Smooth muscle cell (in vitro differentiated cells): Measurements from ENCODE around the gene PLEKHA6. TPM values are rescaled to one million over a fixed set of nuclear protein-coding genes. Genes with fewer than 3 reads are reported as not detected.

Experiments used
- DNase-seq: peaks from one replicate; lab custom pipeline; 2025; ENCODE audit not compliant: unreplicated experiment; lab: John Stamatoyannopoulos, UW
- H2AFZ ChIP-seq: fragments of 200-600 bp; sonication (generic); 2 replicates; pipeline ENCODE4 v1.6.0; 2016; ENCODE audit warnings: antibody characterized with exemption, low read depth, mild to moderate bottlenecking
- H3F3A ChIP-seq: fragments of 200-600 bp; sonication (generic); 2 replicates; pipeline ENCODE4 v1.6.0; 2017; ENCODE audit warnings: antibody characterized with exemption, low read depth
- H3K27ac ChIP-seq: fragments of 200-600 bp; sonication (generic); 2 replicates; pipeline ENCODE4 v1.5.1; 2016; ENCODE audit warnings: low read depth, mild to moderate bottlenecking
- H3K27me3 ChIP-seq: fragments of 200-600 bp; sonication (generic); 2 replicates; pipeline ENCODE4 v1.6.1; 2016; ENCODE audit warnings: low read depth, mild to moderate bottlenecking
- H3K36me3 ChIP-seq: fragments of 200-600 bp; sonication (generic); 2 replicates; pipeline ENCODE4 v1.5.1; 2016; ENCODE audit warnings: low read depth
- H3K4me1 ChIP-seq: fragments of 200-600 bp; sonication (generic); 2 replicates; pipeline ENCODE4 v1.5.1; 2016; ENCODE audit warnings: low read depth
- H3K4me2 ChIP-seq: fragments of 200-600 bp; sonication (generic); 2 replicates; pipeline ENCODE4 v1.6.0; 2016; ENCODE audit warnings: mild to moderate bottlenecking
- H3K4me3 ChIP-seq: fragments of 200-600 bp; sonication (generic); 2 replicates; pipeline ENCODE4 v1.5.1; 2016; ENCODE audit warnings: mild to moderate bottlenecking
- H3K79me2 ChIP-seq: fragments of 200-600 bp; sonication (generic); 2 replicates; pipeline ENCODE4 v1.6.0; 2016; ENCODE audit warnings: low read depth, mild to moderate bottlenecking
- H3K9ac ChIP-seq: fragments of 200-600 bp; sonication (generic); 2 replicates; pipeline ENCODE4 v1.6.0; 2016; ENCODE audit warnings: low read depth
- H3K9me3 ChIP-seq: fragments of 200-600 bp; sonication (generic); replicated peaks from 2 replicates; pipeline ENCODE4 v1.5.1; 2016; ENCODE audit warnings: low read depth
- H4K20me1 ChIP-seq: fragments of 200-600 bp; sonication (generic); 2 replicates; pipeline ENCODE4 v1.6.0; 2016; ENCODE audit warnings: low read depth
- WGBS: methylation state at CpG from one replicate; pipeline ENCODE4 v1.1.7; 2016; ENCODE audit warnings: low lambda C conversion rate; 5-methylcytosine and 5-hydroxymethylcytosine counted together
- polyA plus RNA-seq: library from polyadenylated mRNA; unstranded; fragments of >200 nt; fragmentation: Nextera tagmentation; extraction: Ambion mirVana; gene quantifications from 2 replicates; pipeline ENCODE4 v1.2.1, GENCODE V29; 2016
- total RNA-seq: library from RNA; depleted of rRNA; stranded (reverse); fragments of >200 nt; gene quantifications from 2 replicates; pipeline ENCODE4 v1.2.3, GENCODE V29; 2014
- TF ChIP-seq, protein P1 (sequence below): fragments of 200-600 bp; sonication (generic); IDR thresholded peaks from 2 replicates; pipeline ENCODE4 v1.5.1; 2017; ENCODE audit warnings: borderline replicate concordance, mild to moderate bottlenecking, antibody characterized with exemption; ENCODE audit not compliant: insufficient read depth, poor library complexity, severe bottlenecking

Gene PLEKHA6
- total and polyA plus RNA-seq, 2 experiments from 2014 or later = 0.45 to 0.85 TPM

DNA sequence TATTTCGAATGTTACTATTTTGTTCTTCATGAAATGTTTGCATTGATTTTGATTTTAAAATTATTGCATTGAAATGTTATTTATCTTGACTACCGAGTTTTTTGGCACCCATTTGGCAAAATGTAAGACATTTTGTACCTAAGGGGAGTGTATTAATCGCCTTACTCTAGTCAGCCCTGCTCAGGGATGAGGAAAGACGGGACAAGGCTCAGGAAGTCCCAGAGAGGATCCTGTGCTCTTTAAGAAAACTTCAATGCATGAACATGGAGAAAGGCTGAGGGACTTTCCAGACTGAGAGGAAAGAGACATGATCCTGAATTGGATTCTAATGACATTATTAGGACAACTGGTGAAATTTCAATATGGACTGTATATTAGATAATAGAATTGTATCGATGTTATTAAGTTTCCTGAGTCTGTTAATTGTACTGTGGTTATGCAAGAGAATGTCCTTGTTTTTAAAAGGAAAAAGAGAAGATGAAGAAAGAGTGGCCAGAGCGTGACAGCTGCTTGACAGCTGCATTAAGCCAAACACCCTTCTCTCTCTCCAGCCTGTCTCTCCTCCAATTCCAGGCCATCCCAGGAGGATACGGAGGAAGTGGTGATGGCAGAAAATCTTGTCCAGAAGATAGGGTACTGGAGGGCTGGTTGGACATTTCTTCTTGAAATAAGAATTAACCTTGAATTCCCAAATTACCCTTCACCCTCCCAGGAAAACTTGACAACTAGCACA lies 66.0 kb downstream of the PLEKHA6 start:
- H3K4me2 ChIP-seq = peak overlapping the region; percentile 63
- H3K4me1 ChIP-seq = peaks cover 18% of the 10 kb centered on the region
- H3K27ac ChIP-seq = peak overlapping the region; percentile 57
- no peak overlapping the region for H3K4me3 ChIP-seq
- no peaks in the 10 kb centered on the region for H3K79me2 ChIP-seq
- no peaks in the 10 kb centered on the region for H4K20me1 ChIP-seq
- peaks cover 22% of the 10 kb centered on the region for H3F3A ChIP-seq
- no peak overlapping the region for H2AFZ ChIP-seq
- H3K9me3 ChIP-seq = no peaks in the 10 kb centered on the region
- no peaks in the 10 kb centered on the region for H3K27me3 ChIP-seq
- 68% methylated on average over 7 of the region's 7 CpGs for WGBS
- no peak overlapping the region for H3K9ac ChIP-seq
- no peak for DNase-seq
- H3K36me3 ChIP-seq = no peaks in the 10 kb centered on the region
- TF ChIP-seq, protein P1, sequence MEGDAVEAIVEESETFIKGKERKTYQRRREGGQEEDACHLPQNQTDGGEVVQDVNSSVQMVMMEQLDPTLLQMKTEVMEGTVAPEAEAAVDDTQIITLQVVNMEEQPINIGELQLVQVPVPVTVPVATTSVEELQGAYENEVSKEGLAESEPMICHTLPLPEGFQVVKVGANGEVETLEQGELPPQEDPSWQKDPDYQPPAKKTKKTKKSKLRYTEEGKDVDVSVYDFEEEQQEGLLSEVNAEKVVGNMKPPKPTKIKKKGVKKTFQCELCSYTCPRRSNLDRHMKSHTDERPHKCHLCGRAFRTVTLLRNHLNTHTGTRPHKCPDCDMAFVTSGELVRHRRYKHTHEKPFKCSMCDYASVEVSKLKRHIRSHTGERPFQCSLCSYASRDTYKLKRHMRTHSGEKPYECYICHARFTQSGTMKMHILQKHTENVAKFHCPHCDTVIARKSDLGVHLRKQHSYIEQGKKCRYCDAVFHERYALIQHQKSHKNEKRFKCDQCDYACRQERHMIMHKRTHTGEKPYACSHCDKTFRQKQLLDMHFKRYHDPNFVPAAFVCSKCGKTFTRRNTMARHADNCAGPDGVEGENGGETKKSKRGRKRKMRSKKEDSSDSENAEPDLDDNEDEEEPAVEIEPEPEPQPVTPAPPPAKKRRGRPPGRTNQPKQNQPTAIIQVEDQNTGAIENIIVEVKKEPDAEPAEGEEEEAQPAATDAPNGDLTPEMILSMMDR = no peak

DNA sequence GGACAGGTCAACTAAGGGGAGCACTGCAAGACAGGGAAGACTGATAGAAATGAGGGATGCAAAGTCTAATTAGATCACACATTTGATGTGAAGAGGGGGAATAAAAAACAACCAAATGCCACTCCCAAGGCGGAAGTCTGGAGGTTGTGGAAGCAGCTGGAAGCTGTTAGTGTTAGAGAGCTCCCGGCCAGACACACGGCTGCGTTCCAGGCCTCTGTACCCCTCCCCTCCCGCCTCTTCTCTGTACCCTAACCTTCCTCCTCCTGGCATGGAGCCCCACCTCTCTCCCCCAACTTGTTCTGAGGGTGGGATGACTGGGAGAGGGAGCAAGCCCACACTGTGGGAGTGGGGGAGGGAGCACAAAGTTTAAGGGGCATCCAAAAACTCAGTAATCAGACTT lies 67.0 kb downstream of the PLEKHA6 start:
- no peaks in the 10 kb centered on the region for H3K9me3 ChIP-seq
- no peak overlapping the region for H3K9ac ChIP-seq
- H2AFZ ChIP-seq = no peak overlapping the region
- no peaks in the 10 kb centered on the region for H3K36me3 ChIP-seq
- no peak for DNase-seq
- no peaks in the 10 kb centered on the region for H3K27me3 ChIP-seq
- no peak overlapping the region for H3K4me2 ChIP-seq
- TF ChIP-seq, protein P1 = no peak
- WGBS = 56% methylated on average over 5 of the region's 5 CpGs
- no peaks in the 10 kb centered on the region for H3K79me2 ChIP-seq
- peaks cover 28% of the 10 kb centered on the region for H3K4me1 ChIP-seq
- H4K20me1 ChIP-seq = no peaks in the 10 kb centered on the region
- H3K4me3 ChIP-seq = no peak overlapping the region
- peaks cover 22% of the 10 kb centered on the region for H3F3A ChIP-seq
- H3K27ac ChIP-seq = no peak overlapping the region

DNA sequence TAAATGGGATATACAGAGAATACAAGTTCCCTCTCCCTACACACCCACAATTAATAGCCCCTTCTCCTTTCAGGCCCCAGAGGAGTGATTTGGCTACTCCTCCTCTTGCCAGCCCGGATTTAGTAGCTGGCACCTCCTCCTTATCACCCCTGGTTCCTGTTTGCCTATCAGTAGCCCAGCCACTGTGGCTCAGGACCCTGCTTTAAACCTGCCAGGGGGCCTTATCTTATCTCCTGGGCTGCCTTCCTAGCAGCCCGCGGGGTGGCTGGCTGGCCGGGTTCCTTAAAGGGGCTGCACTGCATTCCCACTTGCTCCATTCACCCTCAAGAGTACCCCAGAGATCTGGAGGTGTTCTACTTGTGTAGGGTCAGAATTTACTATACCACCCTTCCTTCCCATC lies 70.4 kb downstream of the PLEKHA6 start:
- peaks cover 5% of the 10 kb centered on the region for H3F3A ChIP-seq
- no peak overlapping the region for H3K27ac ChIP-seq
- no peak overlapping the region for H3K9ac ChIP-seq
- H3K27me3 ChIP-seq = no peaks in the 10 kb centered on the region
- no peaks in the 10 kb centered on the region for H3K9me3 ChIP-seq
- TF ChIP-seq, protein P1 = no peak
- no peaks in the 10 kb centered on the region for H3K36me3 ChIP-seq
- no peaks in the 10 kb centered on the region for H3K79me2 ChIP-seq
- H3K4me3 ChIP-seq = no peak overlapping the region
- H4K20me1 ChIP-seq = no peaks in the 10 kb centered on the region
- peaks cover 25% of the 10 kb centered on the region for H3K4me1 ChIP-seq
- DNase-seq = no peak
- peak overlapping the region; percentile 68 for H3K4me2 ChIP-seq
- 7% methylated on average over 4 of the region's 4 CpGs for WGBS
- no peak overlapping the region for H2AFZ ChIP-seq

DNA sequence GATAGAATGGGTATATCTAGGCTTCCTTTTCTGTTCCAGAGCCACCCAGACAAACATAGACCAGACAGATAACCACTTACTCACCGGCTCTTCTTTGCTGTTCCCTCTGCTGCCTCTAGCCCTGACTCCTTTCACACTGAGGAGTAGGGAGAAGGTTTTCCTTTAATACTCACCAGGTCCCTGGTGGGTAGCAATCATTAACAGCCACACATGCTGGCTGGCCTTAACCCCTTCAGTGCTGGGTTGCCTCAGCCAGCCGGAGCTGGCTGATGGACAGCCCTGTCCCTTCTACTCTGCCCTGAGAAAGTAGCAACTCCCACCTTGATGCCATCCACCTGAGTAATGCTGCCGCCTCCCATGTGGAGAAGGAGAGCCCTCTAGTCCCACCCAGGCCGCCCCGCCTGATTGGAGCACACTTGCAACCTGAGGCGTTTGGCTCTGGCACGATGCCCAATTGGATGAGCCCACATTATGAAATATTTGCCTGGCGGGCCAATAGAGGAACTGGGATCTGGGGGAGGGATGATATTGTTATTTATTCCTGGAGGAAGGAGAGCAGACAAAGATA lies 71.6 kb downstream of the PLEKHA6 start:
- TF ChIP-seq, protein P1 = no peak

More for the DNA sequence above, 71.6 kb downstream of the PLEKHA6 start:
- no peak overlapping the region for H3K4me3 ChIP-seq
- peak overlapping the region; percentile 36 for H3K27ac ChIP-seq
- no peaks in the 10 kb centered on the region for H3K9me3 ChIP-seq
- H2AFZ ChIP-seq = no peak overlapping the region
- H3K79me2 ChIP-seq = no peaks in the 10 kb centered on the region
- WGBS = 61% methylated on average over 8 of the region's 8 CpGs
- no peaks in the 10 kb centered on the region for H4K20me1 ChIP-seq
- H3K4me2 ChIP-seq = peak overlapping the region; percentile 68
- H3K9ac ChIP-seq = no peak overlapping the region
- peaks cover 25% of the 10 kb centered on the region for H3K4me1 ChIP-seq
- no peak for DNase-seq
- no peaks in the 10 kb centered on the region for H3F3A ChIP-seq
- no peaks in the 10 kb centered on the region for H3K27me3 ChIP-seq
- no peaks in the 10 kb centered on the region for H3K36me3 ChIP-seq
